OCI-M2 (cell line): ENCODE data around the gene PEX11B.

ENCODE experiments used
- DNase-seq: peaks from one replicate; lab custom pipeline; 2025; ENCODE audit not compliant: unreplicated experiment; lab: John Stamatoyannopoulos, UW

PEX11B gene

DNA sequence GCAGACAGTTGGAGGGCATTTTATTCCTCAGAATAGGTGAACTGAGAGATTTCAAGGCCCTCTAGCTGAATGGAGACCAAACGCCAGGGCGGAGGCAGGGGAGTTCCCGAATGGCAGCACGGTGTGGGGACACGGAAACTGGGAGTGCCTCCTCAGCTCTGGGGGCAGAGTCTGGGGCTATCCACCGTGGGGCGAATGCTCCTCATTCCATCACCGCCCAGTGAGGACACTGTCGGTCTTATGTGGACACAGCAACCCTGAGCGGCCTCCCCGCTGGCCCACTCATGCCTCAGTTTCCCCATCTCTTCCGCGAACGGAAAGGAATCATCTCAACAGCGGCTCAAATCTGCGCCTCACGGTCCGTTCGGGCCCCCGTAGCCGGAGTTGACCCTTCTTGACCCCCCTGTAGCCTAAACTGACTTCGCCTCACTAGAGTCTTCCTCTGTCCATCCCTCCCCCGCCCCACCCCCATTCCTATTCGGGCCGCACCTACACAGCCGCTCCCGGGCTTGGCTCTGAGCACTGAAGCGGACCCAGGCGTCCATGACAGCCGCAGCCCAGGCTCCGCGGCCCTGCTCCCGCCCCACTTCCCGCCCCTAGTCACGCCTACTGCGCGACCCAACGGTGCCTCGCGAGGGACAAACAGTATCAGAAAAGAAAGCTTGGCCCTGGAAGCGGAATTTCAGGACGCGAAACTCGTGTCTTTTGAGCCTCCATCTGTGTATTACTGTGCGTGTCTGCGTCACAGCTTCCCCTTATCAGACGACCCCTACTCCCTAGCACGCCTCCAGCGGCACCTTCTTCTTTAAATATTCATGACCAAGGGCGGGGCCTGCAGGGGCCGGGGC is at the start of gene PEX11B:
Gene PEX11B (minus strand): TSS at position 574 of the 848 bp plus-strand sequence. CDS start 29 bp downstream, at position 545.
- DNase-seq = peak; percentile 66

GRCh38 chr1:145967288-145967687 is 48.8 kb upstream of the PEX11B start:
- DNase-seq = no peak

DNA sequence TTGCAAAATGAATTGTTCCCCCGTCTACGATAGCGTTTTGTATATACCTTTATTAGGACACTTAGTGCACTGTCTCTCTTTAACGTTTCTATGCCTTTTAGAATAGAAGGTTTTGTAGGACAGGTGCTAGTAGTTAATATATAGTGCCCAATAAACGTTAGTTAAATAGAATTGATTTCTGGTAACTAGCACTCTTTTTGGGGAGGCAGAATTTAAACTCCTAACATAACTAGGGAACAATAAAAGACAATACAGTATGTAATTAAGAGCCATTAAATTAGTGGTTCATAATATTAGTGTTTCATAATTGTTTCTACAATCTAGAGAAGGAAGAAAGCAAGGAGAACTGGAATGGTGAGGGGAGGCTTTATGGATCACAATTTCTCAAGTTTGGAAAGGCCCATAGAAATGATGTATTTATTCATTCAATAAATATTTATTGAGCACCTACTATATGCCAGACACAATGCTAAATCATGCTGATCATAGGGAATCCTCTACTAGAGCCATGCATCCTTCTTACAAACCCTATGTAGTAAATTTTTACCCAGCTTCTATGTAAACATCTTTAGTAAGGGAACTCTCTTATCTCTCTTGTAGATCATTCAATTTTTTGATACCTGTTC is 46.7 kb upstream of the PEX11B start:
- no peak for DNase-seq

DNA sequence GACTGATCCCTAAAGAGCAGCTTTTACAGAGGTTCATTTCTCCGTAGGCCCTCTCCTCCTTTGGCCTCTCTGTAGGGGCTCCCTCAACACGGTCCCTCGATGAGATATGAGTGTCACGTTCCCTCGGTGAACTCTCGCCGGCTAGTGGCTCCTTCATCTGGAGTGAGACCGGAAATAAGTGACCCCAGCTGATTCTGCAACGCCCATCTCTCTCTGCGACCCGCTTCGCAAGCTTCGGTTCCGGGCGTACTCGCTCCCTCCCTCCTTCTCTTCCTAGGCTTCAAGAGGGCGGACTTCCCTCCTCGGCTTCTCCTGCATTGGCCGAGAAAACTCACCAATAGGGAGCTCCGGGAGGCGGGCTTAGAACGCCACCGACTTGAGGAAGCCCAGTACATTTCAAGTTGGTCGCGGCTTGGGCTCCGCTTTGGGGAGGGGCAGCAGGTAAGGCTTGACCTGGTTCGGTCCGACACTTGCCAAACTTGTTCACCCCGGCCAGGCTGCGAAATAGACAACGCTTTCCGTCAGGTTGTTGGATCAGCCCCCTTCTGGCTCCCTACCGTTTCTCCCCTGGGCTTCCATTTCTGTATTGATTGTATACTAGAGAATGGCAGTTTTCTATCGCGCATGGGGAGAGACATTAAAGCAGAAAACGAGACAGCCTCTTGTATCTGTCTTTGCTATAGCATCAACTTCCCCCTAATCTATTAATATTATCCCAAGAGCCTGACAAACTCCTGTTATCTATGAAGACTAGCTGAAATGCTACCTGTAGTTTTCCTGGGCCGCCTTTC is 46.0 kb upstream of the PEX11B start, which contains the start of the genes ANKRD34A and POLR3GL:
Gene ANKRD34A (minus strand): TSS at position 248 of the 791 bp plus-strand sequence. CDS start 2,816 bp downstream, outside the sequence.
Gene POLR3GL (plus strand): TSS at position 363 of the 791 bp plus-strand sequence. CDS start 10,176 bp downstream, outside the sequence.
- peak; percentile 82 for DNase-seq

DNA sequence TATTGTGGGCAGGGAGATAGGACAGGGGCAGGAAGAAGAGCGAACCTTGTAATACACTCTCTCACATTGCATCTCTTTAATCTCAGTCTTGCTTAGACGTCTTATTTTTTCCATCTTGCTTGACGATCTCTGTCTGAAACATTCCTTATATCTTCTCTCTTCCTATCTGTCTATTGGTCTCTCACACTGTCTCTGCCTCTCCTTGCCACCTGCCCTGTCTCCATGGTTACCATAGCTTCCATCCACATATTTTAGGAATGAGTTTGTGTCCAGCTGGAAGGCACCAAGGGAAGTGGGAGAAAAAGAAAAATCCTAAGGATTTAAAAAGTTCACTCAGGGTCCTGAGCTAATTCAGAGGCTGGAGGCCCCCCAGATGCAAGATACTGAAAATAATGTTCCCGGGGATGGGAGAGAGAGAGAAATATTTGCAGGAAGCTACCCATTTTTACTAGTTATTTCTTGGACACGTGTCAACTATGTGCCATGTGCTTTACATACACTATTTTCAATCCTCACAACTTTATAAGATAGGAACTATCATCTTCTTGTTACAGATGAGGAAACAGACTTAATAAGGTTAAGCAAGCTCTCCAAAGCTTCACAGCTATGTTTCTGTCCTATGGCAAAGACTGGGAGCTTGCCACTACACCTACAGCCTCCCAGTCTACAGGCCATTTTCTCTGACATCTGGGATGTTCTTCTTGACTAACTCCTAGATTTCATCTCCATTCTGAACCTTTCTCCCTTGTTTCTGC is 44.9 kb upstream of the PEX11B start:
- no peak for DNase-seq

DNA sequence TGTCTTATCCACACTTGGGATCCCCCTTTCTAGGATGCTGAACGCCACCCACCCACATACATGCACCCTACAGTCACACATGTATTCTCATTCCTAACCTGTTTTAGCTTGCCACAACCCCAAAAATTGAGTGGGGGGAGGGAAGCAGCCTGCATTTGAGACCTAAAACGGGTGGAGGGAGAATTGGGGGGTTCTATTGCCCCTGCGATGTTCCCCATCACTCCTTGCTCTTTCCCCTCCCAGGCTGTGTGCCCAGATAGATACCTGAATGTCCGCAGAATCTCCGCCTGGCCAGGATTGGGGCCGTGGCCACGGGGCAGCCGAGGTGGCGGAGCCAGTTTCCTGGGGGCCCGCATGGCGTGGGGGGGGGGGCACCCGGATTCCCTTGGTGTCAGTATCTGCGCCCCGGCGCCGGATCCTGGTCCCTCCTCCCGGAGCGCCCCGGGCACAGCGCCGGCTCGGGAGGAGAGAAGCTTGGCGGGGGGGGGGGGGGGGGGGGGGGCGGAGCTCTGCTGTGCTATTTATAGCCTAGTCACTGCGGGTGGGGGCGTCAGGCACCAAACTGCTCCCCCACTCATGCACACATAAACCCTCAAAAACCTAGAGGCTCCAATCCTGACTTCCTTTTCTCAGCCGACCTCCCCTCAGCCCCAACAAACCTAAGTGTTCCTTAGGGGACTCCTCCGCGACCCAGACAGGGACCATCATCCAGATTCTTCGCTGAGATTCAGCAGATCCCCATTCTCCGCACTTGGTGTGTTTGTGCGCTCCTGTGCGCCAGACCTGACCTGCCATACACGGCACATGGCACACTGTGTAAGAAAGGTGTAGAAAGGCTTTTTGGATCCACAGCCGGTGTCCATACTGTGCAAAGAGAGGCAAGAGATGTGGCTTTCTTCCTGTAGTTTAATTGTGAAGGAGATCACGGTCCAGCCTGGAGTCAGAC is 43.9 kb upstream of the PEX11B start:
- DNase-seq = no peak

DNA sequence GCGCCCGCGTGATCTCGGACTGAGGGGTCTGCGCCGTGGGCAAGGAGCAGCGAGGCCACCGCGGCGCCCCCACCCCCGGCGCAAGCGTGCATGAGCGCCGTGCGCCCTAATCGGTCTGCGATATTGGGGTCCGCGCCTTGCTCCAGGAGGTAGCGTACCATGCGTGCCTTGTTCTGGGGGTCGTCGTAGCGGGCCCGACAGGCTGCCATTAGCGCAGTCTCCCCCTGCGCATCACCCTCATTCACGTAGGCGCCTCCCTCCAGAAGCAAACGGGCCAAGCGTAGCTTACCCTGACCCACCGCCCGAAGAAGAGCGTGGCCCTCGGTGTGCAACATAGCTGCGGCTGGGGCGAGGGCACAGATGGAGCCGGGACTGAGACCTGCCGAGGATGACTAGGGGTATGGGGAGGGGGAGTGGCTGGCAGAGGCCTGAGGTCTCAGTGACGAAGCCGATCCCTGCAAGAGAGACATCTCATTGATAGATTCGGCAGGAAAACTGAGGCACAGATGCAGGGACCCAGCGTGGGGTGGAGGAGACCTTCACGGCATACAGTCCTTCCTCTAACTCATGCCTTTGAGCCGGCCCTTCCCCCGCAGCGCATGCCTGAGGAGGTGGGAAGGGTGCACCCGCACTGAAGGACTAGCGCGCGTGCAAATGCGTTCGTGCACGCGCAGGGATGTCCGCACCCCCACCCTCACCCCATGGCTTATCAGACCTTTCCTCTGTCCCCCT is 43.1 kb upstream of the PEX11B start:
- no peak for DNase-seq

DNA sequence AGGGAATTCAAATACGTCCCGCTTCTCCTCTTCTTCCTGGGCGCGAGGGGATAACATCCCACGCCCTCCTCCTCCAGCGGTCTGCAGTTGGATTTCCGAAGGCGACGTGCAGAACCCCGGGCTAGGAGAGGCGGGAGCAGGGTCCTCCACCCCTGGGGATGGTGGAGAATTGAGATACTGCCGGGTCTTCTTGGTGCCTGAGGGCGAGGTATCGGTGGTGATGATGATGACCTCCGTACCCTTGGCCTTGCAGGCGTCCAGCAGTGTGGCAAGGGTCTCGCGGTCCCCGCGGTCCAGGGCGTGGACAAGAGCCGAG is 42.5 kb upstream of the PEX11B start:
- DNase-seq = no peak

DNA sequence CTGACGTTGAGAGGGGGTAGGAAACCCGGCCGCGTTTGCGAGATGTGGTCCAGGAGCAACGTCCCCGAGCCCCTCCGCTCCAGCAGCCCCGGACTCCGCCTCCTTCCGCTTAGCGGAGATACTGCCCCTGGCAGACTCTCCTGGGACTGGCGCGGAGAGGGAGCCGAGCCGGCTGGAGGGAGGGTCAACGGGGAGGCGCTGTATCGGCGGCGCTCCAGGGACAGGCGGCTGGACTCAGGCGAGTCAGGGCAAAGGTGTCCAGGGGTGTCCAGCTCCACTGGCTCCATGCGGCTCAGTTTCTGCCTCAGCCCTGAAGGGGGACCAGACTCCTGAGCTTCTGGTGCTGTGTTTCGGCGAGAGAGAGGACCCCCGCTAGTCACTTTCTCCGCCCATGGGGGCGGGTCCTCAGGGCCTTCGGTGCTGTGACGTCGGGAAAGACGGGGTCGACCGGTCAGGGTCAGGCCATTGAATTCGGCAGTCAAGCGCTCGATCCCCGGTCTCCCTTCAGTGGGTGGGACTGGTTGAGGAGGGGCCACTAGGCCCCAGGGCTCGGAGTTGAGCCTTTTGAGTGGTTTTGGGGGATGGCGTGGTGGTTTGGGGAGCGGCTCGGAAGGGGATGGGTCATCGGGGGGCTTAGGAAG is 42.1 kb upstream of the PEX11B start:
- peak; percentile 34 for DNase-seq

GRCh38 chr1:145959957-145960467 is 41.5 kb upstream of the PEX11B start:
- no peak for DNase-seq

DNA sequence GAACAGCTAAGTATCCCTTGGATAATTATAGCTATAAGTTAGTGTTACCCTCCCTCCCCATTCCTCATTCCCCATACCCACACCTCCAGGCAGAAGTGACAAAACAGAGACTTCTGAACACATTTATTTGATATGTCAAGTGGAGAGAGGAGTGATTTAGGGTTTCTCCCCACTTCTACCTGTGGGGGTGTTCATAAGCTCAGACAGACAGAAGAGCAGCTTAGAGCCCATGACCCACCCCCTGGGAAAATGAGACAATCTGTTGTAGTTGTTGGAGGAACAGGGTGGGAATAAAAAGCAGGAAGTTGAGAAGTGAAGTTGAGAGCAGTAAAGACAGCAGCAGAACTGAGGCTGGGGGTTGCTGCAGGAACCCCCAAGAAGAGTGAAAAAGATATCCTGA is 40.8 kb upstream of the PEX11B start:
- DNase-seq = no peak

- no peak for DNase-seq
These were observed 40.2 kb upstream of the PEX11B start for GRCh38 chr1:145958734-145959133.

DNA sequence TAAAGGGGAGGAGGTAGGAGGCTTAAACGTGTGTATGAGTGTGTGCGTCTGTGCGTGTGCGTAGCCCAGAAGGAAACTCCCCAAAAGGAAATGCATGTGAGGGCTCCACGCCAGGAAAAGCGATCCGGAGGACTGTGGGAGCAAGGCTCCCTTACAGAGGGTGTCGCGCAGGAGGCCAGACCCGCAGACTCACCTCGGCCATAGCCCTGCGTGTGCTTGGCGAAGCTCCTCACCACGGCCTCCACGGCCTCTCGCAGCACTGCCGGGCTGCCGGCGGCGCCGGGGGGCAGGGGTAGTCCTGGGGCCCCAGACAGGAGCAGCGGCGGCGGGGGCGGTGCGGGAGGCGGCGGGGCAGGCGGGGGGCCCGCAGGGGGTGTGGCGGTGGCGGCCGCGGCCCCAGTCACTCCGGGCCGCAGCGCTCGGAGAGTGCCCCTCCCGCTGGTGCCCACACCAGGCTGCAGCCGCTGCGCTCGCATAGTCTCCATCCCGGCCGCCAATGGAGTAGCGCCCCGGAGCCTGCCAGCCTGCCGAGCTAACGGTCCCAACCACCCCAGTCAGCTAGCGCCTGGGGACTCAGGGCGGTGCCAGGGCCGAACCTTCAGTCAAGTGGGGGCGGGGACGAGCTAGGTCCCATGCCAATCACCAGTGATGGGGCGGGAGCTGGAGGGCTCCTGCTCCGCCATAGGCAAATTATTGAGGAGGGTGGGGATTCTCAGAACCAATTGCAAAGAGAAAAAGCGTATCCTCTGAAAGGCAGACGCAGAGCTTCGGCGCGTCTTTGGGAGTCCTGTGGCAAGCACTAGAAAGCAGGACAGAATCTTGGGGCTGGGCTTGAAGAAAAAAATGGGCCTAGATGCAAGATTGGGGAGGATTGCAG is 39.2 kb upstream of the PEX11B start, which contains the start of gene LIX1L:
Gene LIX1L (minus strand): TSS at position 575 of the 877 bp plus-strand sequence. CDS start 90 bp downstream, at position 485.
- DNase-seq = peak; percentile 85

- no peak for DNase-seq
These were observed 38.4 kb upstream of the PEX11B start for GRCh38 chr1:145956781-145957442.

- no peak for DNase-seq
These were observed 37.8 kb upstream of the PEX11B start for GRCh38 chr1:145956361-145956760.

DNA sequence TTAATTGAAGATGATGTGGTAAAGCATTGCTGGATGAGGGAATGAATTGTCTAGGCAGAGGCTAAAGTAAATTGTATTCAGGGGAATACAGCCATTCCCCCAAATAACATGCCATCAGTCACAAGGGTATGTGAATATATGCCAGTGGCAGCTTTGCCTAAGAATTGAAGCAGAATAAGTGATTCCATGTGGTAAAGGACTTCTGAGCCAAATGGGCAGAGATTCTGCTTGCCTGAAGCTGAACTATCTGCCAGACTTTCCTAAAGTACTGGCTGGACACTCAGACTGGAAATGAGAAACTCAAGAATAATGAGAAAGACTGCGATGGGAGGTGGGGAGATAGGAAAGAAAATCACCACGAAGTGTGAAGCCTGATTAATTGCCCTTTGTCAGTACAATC is 36.9 kb upstream of the PEX11B start:
- DNase-seq = no peak

DNA sequence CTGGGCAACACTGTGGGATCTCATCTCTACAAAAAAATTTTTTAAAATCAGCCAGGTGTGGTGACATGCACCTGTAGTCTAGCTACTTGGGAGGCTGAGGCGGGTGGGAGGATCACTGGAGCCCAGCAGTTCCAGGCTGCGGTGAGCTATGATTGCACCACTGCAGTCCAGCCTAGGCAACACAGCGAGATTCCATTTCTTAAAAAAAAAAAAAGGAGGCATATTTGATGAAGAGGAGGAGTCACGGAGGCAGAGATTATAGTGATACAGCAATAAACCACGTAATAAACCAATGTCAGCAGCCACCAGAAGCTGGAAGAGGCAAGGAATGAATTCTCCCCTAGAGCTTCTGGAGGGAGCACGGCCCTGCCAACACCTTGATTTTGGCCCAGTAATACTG is 35.3 kb upstream of the PEX11B start:
- no peak for DNase-seq
